Astrocyte of the spinal cord (primary cell): ENCODE results near the gene HGS.

ENCODE experiments used
- DNase-seq: peaks from one replicate; pipeline ENCODE4 v3.0.0; 2011; ENCODE audit warnings: low read depth, low spot score
- H3K4me3 ChIP-seq: 2 replicates; pipeline ENCODE4 v1.5.1; 2011; ENCODE audit warnings: low read depth, mild to moderate bottlenecking, low read length, moderate library complexity
- CTCF ChIP-seq: IDR thresholded peaks from 2 replicates; pipeline ENCODE4 v1.5.1; 2012; ENCODE audit warnings: low read depth, mild to moderate bottlenecking, low read length, inconsistent platforms
- in situ Hi-C: cut with HindIII; loops from 2 replicates; pipeline ENCODE4 v1.10.0; 2017; ENCODE audit warnings: low sequenced_read_pairs

HGS gene

GRCh38 chr17:81713004-81713555 lies 29.3 kb downstream of the HGS start:
- no peak for DNase-seq
- no peak for TF ChIP-seq CTCF
- in situ Hi-C loops, result no loop called here
- H3K4me3 ChIP-seq, result peak overlapping the region; percentile 49

- DNase-seq, result no peak
- H3K4me3 ChIP-seq, result peak overlapping the region; percentile 49
- no peak for TF ChIP-seq CTCF
- in situ Hi-C loops, result no loop called here
Measured at GRCh38 chr17:81713556-81714411, 30.0 kb downstream of the HGS start.

- no peak overlapping the region for H3K4me3 ChIP-seq
- no peak for DNase-seq
- no peak for TF ChIP-seq CTCF
- in situ Hi-C loops, result no loop called here
Measured at GRCh38 chr17:81714412-81715106, 30.7 kb downstream of the HGS start.

- in situ Hi-C loops, result no loop called here
Measured at GRCh38 chr17:81715107-81715871, 31.5 kb downstream of the HGS start.

GRCh38 chr17:81715872-81716673 lies 32.3 kb downstream of the HGS start:
- in situ Hi-C loops, result no loop called here
- no peak for DNase-seq
- H3K4me3 ChIP-seq, result no peak overlapping the region
- no peak for TF ChIP-seq CTCF

More at GRCh38 chr17:81715107-81715871, 31.5 kb downstream of the HGS start:
- no peak overlapping the region for H3K4me3 ChIP-seq
- no peak for DNase-seq
- no peak for TF ChIP-seq CTCF
